PFSK-1 (cell line): ENCODE results near the gene TENT5C.

Source experiments
- POLR2AphosphoS5 ChIP-seq: IDR thresholded peaks from 2 replicates; pipeline ENCODE4 v1.6.1; 2012; ENCODE audit warnings: low read depth, mild to moderate bottlenecking, control low read depth, low read length, moderate library complexity
- TAF1 ChIP-seq: IDR thresholded peaks from 2 replicates; pipeline ENCODE4 v1.6.1; 2012; ENCODE audit warnings: low read length, control low read depth, borderline replicate concordance; ENCODE audit not compliant: insufficient read depth
- TF ChIP-seq, protein P1 (sequence below), 2 experiments: IDR thresholded peaks; 2 replicates each; pipeline versions ENCODE4 v1.6.1 to v1.8.0; 2011 to 2012; ENCODE audit warnings: low read depth in 2 of 2, low read length in 2 of 2, control low read depth in 1 of 2, inconsistent platforms in 1 of 2, mild to moderate bottlenecking in 1 of 2, moderate library complexity in 1 of 2; ENCODE audit not compliant: insufficient read depth in 1 of 2

GRCh38 chr1:117563492-117563875, 42.4 kb upstream of the TENT5C start:
- TF ChIP-seq, protein P1, sequence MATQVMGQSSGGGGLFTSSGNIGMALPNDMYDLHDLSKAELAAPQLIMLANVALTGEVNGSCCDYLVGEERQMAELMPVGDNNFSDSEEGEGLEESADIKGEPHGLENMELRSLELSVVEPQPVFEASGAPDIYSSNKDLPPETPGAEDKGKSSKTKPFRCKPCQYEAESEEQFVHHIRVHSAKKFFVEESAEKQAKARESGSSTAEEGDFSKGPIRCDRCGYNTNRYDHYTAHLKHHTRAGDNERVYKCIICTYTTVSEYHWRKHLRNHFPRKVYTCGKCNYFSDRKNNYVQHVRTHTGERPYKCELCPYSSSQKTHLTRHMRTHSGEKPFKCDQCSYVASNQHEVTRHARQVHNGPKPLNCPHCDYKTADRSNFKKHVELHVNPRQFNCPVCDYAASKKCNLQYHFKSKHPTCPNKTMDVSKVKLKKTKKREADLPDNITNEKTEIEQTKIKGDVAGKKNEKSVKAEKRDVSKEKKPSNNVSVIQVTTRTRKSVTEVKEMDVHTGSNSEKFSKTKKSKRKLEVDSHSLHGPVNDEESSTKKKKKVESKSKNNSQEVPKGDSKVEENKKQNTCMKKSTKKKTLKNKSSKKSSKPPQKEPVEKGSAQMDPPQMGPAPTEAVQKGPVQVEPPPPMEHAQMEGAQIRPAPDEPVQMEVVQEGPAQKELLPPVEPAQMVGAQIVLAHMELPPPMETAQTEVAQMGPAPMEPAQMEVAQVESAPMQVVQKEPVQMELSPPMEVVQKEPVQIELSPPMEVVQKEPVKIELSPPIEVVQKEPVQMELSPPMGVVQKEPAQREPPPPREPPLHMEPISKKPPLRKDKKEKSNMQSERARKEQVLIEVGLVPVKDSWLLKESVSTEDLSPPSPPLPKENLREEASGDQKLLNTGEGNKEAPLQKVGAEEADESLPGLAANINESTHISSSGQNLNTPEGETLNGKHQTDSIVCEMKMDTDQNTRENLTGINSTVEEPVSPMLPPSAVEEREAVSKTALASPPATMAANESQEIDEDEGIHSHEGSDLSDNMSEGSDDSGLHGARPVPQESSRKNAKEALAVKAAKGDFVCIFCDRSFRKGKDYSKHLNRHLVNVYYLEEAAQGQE (IDR thresholded peaks at IDR 0.05; ENCODE audit: insufficient read depth in 1 of 2, low read depth in 2 of 2, low read length in 2 of 2): no peak
- no peak for TF ChIP-seq TAF1
- no peak for TF ChIP-seq POLR2AphosphoS5
